ENCODE results near the gene AHCYL2. TPM values are rescaled to one million over a fixed set of nuclear protein-coding genes. Genes with fewer than 3 reads are reported as not detected.

Gene AHCYL2
- total and polyA plus RNA-seq, 2 of the 8 experiments (the other 6 are each of a cell fraction or from before 2014, with no cell fraction given) = 20.7 to 25.4 TPM

DNA sequence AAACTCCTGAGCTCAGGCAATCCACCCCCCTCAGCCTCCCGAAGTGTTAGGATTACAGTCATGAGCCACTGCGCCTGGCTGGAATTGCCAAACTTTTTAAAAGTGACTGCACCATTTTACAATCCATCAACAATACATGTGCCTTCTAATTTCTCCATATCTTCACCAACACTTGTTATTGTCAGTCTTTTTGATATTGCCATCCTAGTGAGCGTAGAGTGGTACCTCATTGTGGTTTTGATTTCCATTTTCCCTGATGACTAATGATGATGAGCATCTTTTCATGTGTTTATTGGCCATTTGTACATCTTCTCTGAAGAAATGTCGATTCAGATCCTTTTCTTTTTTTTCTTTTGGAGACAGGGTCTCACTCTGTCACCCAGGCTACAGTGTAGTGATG, 187.7 kb downstream of the AHCYL2 start (continued):
- TF ChIP-seq, protein P1, sequence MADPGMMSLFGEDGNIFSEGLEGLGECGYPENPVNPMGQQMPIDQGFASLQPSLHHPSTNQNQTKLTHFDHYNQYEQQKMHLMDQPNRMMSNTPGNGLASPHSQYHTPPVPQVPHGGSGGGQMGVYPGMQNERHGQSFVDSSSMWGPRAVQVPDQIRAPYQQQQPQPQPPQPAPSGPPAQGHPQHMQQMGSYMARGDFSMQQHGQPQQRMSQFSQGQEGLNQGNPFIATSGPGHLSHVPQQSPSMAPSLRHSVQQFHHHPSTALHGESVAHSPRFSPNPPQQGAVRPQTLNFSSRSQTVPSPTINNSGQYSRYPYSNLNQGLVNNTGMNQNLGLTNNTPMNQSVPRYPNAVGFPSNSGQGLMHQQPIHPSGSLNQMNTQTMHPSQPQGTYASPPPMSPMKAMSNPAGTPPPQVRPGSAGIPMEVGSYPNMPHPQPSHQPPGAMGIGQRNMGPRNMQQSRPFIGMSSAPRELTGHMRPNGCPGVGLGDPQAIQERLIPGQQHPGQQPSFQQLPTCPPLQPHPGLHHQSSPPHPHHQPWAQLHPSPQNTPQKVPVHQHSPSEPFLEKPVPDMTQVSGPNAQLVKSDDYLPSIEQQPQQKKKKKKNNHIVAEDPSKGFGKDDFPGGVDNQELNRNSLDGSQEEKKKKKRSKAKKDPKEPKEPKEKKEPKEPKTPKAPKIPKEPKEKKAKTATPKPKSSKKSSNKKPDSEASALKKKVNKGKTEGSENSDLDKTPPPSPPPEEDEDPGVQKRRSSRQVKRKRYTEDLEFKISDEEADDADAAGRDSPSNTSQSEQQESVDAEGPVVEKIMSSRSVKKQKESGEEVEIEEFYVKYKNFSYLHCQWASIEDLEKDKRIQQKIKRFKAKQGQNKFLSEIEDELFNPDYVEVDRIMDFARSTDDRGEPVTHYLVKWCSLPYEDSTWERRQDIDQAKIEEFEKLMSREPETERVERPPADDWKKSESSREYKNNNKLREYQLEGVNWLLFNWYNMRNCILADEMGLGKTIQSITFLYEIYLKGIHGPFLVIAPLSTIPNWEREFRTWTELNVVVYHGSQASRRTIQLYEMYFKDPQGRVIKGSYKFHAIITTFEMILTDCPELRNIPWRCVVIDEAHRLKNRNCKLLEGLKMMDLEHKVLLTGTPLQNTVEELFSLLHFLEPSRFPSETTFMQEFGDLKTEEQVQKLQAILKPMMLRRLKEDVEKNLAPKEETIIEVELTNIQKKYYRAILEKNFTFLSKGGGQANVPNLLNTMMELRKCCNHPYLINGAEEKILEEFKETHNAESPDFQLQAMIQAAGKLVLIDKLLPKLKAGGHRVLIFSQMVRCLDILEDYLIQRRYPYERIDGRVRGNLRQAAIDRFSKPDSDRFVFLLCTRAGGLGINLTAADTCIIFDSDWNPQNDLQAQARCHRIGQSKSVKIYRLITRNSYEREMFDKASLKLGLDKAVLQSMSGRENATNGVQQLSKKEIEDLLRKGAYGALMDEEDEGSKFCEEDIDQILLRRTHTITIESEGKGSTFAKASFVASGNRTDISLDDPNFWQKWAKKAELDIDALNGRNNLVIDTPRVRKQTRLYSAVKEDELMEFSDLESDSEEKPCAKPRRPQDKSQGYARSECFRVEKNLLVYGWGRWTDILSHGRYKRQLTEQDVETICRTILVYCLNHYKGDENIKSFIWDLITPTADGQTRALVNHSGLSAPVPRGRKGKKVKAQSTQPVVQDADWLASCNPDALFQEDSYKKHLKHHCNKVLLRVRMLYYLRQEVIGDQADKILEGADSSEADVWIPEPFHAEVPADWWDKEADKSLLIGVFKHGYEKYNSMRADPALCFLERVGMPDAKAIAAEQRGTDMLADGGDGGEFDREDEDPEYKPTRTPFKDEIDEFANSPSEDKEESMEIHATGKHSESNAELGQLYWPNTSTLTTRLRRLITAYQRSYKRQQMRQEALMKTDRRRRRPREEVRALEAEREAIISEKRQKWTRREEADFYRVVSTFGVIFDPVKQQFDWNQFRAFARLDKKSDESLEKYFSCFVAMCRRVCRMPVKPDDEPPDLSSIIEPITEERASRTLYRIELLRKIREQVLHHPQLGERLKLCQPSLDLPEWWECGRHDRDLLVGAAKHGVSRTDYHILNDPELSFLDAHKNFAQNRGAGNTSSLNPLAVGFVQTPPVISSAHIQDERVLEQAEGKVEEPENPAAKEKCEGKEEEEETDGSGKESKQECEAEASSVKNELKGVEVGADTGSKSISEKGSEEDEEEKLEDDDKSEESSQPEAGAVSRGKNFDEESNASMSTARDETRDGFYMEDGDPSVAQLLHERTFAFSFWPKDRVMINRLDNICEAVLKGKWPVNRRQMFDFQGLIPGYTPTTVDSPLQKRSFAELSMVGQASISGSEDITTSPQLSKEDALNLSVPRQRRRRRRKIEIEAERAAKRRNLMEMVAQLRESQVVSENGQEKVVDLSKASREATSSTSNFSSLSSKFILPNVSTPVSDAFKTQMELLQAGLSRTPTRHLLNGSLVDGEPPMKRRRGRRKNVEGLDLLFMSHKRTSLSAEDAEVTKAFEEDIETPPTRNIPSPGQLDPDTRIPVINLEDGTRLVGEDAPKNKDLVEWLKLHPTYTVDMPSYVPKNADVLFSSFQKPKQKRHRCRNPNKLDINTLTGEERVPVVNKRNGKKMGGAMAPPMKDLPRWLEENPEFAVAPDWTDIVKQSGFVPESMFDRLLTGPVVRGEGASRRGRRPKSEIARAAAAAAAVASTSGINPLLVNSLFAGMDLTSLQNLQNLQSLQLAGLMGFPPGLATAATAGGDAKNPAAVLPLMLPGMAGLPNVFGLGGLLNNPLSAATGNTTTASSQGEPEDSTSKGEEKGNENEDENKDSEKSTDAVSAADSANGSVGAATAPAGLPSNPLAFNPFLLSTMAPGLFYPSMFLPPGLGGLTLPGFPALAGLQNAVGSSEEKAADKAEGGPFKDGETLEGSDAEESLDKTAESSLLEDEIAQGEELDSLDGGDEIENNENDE (IDR thresholded peaks at IDR 0.05; ENCODE audit: insufficient replicate concordance, low read length) = no peak
- TF ChIP-seq RAD21 (IDR thresholded peaks at IDR 0.05 in 1 of 2, conservative IDR thresholded peaks at IDR 0.05 in 1 of 2; ENCODE audit: low read depth in 2 of 2, low read length in 2 of 2) (no peak), SP2 (IDR thresholded peaks at IDR 0.05; ENCODE audit: low read length) (no peak), YY1 (IDR thresholded peaks at IDR 0.05; ENCODE audit: low read depth, low read length) (no peak)
- TF ChIP-seq, protein P2, sequence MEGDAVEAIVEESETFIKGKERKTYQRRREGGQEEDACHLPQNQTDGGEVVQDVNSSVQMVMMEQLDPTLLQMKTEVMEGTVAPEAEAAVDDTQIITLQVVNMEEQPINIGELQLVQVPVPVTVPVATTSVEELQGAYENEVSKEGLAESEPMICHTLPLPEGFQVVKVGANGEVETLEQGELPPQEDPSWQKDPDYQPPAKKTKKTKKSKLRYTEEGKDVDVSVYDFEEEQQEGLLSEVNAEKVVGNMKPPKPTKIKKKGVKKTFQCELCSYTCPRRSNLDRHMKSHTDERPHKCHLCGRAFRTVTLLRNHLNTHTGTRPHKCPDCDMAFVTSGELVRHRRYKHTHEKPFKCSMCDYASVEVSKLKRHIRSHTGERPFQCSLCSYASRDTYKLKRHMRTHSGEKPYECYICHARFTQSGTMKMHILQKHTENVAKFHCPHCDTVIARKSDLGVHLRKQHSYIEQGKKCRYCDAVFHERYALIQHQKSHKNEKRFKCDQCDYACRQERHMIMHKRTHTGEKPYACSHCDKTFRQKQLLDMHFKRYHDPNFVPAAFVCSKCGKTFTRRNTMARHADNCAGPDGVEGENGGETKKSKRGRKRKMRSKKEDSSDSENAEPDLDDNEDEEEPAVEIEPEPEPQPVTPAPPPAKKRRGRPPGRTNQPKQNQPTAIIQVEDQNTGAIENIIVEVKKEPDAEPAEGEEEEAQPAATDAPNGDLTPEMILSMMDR (IDR thresholded peaks at IDR 0.05; ENCODE audit: control extremely low read depth in 1 of 3, insufficient read depth in 1 of 3, low read depth in 1 of 3, low read length in 3 of 3) = no peak
